Activated T-cell treated with anti-CD3 and anti-CD28 coated beads for 4 hours (primary cell): Measurements from ENCODE around the gene NADK2.
"Not testable (repeated sequence)": the region's sequence is repeated elsewhere in the genome, so short reads cannot be mapped to it uniquely, and the experiment has no call there.

Source experiments
- DNase-seq: peaks from one replicate; pipeline ENCODE4 v3.0.0-alpha.2; 2020

Gene NADK2

GRCh38 chr5:36241631-36242533 is at the start of gene NADK2:
NADK2 (minus strand) TSS chr5:36241925; CDS start chr5:36241798, 127 bp downstream.
- peak; percentile 84 for DNase-seq

DNA sequence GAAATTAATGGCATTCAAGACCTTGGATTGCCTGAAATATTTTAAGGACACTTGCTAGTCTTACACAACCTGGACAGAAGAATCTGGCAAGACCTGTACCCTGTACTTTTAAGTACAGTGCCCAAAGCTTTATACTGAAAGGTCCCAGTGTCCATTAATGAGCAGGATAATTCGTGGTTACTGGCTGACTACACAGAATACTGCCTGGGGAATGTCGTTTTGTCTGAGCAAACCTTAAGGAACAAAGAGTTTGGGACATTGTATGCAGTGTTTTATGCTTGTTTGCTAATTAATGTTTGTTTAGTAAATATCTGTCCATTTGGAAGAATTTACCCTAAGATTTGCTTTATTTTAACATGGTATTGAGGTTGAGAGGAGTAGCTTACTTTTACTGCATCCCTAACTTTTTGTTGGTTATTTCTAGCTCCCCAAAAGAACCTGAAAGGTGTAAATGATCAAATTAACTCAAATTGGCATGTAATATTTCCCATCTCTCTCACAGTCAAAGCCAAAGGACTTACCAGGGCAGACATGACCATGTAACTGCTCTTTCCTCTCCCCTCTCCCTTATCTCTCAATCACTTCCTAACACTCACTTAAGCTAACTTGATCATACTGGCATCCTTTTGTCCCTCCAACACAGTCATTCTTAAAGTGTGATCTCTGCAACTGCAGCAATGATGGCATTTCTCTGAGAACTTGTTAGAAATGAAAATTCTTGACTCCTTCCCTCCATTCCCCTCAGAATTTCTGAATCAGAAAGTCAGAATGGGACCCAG is 44.3 kb upstream of the NADK2 start:
- DNase-seq, result no peak

- DNase-seq, result not testable (repeated sequence)
These were observed 42.0 kb upstream of the NADK2 start for GRCh38 chr5:36283775-36284174.

- no peak for DNase-seq
These were observed 39.9 kb upstream of the NADK2 start for GRCh38 chr5:36281626-36282025.

DNA sequence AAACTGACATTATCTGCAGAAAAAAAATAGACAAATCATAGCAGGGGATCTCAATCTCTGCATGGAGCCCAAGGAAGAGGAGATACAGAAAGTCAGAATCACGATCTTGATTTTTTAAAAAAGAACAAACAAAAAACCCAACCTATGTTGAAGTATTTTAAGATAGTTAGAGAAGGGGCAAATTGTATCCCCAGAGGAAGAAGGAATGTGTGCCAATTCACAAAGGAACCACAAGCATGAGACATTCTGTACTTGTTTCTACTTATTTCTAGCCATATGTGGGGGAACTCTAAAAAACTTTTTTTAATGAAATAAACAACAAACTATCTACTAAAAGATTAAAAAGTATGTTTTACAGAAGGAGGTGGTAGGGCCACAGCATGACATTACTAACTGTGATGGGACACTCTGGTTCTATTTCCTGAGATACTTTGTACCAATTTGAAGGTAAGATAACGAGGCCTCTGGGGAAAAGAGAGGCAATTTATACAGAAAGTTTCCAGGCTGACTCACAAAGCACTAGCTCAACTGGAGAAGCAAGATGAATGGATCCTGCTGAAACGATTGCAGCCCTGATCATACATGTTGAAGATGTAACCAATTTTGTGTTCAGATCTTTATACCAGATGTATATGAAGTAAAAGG is 37.5 kb upstream of the NADK2 start:
- no peak for DNase-seq

DNA sequence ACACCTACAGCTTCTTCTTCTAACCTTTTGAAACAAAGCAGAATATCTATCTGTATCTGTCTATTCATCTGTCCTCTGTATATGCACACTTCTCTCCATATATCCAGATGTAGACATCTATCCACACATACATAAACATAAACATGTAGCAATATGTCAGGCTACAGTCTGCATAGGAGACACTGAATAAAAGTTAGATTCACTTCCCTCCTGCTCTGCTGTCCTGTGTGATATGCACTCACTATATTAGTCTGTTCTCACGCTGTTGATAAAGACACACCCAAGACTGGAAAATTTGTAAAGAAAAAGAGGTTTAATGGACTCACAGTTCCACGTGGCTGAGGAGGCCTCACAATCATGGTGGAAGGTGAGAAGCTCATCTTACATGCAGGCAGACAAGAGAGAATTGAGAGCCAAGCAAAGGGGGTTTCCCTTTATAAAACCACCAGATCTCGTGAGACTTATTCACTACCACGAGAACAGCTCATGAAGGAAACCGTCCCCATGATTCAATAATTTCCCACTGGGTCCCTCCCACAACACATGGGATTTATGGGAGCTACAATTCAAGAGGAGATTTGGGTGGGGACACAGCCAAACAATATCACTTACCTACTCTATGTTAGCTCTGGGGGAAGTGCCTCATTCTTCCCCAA is 35.9 kb upstream of the NADK2 start:
- no peak for DNase-seq

DNA sequence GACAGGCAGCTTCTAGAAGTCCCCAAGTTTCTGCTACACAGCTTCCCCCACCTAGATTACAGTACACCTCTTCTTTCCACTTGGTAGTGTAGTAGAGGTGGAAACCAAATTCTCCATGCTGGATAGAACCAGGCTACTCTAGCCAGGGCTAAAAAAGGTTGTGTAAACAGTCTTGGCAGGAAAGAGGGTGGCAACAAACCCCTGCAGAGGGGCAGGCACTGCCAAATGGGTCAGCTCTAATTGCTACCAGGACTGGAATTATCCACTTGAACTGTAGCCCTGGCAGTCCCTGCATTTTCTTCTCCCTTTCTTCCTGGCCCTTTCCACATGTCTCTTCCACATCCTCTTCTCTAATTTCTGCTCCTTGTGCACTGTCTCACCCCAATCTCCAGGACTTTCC is 35.1 kb upstream of the NADK2 start:
- no peak for DNase-seq

GRCh38 chr5:36273809-36274526 is 32.2 kb upstream of the NADK2 start:
- DNase-seq, result no peak

GRCh38 chr5:36272136-36272690 is 30.5 kb upstream of the NADK2 start:
- no peak for DNase-seq

- DNase-seq, result no peak
These were observed 29.3 kb upstream of the NADK2 start for GRCh38 chr5:36270876-36271575.

- no peak for DNase-seq
These were observed 28.4 kb upstream of the NADK2 start for GRCh38 chr5:36270175-36270574.

- DNase-seq, result no peak
These were observed 27.8 kb upstream of the NADK2 start for GRCh38 chr5:36269478-36269877.

GRCh38 chr5:36267905-36268304 is 26.2 kb upstream of the NADK2 start:
- no peak for DNase-seq

GRCh38 chr5:36264202-36264760 is 22.6 kb upstream of the NADK2 start:
- DNase-seq, result no peak

GRCh38 chr5:36261186-36261585 is 19.5 kb upstream of the NADK2 start:
- no peak for DNase-seq

DNA sequence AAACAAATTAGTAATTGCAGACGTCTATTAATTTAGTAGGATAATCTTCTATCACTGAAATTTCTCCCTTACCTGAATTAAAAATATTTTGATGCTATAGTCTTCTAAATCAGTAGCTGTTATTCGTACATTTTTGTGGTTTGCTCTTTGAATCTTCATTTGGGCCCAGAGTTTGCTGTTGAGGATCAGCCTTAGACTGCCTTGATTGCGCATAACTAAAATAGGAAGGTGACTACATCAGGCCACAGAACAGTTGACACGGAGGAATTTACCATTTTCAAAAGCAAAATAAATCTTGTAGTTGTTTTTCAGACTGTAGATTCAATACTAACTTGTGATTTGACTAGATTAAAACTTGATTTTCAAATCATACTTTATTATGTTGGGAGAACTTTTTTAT is 11.8 kb upstream of the NADK2 start:
- DNase-seq, result no peak

DNA sequence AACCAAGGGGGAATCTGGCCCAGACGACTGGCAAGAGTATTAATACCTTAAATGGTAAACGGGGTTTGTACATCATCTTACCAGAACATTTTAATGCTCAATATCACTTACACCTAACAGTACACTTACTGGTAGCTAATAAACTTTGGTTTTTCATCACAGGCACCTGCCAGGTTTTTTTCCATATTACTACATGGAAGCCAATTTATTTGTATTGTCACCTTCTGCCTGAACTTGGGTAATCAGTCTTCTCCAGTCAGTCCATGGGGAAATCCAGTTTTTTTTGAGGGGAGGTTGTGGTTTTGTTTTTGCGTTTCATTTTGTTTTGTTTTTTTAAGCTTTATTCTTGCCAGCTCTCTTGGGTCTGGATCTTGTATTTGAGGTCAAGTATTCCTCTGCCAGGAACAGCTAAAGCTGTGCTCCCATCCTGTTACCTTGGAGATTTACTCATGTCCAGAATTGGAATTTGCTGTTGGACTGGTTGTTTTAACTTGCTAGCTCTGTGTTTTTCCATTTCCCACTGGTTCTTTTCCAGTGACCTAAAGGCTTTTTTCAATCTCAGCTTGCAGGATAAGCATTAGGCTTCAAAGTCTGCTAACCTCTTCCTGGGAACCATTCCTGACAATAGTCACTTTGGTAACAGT is 11.1 kb upstream of the NADK2 start:
- no peak for DNase-seq

- DNase-seq, result no peak
These were observed 9.5 kb upstream of the NADK2 start for GRCh38 chr5:36251218-36251617.

- DNase-seq, result no peak
These were observed 8.7 kb upstream of the NADK2 start for GRCh38 chr5:36250427-36250826.

DNA sequence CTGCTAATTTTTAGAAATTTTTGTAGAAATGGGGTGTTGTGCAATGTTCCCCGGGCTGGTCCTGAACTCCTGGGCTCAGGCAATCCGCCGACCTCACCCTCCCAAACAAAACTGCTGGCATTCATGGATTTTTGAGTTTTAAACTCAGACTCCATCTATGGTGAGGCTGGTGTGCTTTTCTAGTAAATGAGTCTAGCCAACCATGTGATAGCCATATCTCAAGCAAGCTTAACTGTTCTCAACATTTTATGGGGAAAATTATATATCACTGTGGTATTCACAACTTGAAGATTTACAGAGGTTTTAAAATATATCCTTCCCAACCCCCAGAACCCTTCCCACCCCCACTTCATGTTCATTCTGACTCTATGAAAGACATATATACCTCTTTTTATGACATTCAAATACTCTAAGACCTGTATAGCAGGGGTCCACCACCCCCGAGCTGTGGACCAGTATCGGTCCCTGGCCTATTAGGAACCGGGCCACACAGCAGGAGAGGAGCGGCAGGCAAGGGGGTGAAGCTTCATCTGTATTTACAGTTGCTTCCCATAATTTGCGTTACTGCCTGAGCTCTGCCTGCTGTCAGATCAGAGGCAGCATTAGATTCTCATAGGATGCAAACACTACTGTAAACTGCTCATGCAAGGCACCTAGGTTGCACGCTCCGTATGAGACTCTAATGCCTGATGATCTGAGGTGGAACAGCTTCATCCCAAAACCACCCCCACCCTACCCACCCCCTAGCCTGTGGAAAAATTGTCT is 4.5 kb upstream of the NADK2 start:
- DNase-seq, result no peak
